ENCODE results near the gene TEX35.

TEX35 gene

DNA sequence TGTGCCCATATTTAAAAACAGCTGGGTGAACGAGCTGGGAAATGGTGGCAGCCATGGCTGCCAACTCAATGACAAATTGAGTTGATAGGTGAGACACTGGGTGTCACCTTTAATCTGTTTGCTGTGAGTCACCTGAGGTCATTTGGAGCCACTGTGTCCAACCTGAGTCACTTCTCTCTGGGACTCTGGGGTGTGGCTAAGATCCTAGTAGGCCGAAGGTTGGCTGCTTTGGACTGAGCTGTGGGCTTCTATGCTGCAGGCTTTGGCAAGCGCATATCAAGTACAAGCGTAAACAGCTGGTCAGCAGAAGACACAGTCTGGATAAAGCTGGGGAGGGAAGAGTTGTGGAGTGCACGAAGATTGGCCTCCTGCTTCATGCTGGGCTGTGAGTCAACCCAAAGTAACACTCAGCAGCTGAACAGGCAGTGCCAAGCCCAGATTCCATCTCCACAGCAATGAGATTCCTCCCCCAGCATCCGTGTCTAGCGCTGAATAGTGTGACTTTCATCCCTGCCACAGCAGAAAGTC is 24.0 kb downstream of the TEX35 start:
- Histone ChIP-seq H3K4me1 (ENCODE audit: control insufficient read depth, insufficient read depth, low read length) (peaks cover 51% of the 10 kb centered on the region), H3K9me3 (replicated peaks; ENCODE audit: low read length) (no peaks in the 10 kb centered on the region), H3K36me3 (ENCODE audit: insufficient read depth, low read length) (no peaks in the 10 kb centered on the region), H3K4me2 (ENCODE audit: low read length) (peak overlapping the region; percentile 70), H3K9ac (ENCODE audit: low read depth, low read length) (peak overlapping the region; percentile 52), H3K4me3 (ENCODE audit: low read length) (peak overlapping the region; percentile 40), H3K27me3 (ENCODE audit: control insufficient read depth, insufficient read depth, low read length) (no peaks in the 10 kb centered on the region)

DNA sequence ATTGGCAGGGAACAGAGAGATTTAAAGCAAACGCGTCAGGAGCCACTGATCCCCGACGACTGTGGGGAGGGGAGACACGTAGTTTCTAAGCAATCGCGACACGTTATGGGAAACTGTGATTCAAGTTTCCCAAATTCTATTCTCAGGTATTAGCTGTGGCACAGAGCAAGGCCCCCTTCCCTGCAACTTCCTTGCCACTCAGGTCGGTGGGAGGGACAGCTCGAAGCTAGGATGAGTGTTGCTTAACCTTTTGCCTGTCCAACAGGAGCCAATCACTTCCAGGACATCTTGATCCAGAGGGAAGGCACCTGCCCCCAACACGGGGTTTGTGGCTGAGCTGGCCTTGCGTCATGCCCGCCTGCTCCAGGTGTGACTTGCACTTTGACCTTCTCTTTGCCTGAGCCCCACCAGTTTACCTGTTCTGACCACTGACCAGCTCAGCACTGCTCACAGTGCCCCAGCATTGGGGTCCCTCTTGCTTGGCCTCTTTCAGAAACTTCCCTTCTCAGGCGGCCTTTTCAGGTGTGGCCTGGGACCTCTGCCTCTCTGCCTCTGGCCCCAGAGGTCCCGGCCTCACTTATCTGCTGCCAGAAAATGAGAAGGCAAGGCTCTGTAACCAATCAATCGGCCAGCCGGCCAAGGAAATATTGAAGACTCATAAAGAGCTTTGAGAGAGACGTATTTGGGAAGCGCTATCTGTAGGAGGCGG is 24.6 kb downstream of the TEX35 start:
- H3K4me2 ChIP-seq (ENCODE audit: low read length) = peak overlapping the region; percentile 70
- peak overlapping the region; percentile 52 for H3K9ac ChIP-seq (ENCODE audit: low read depth, low read length)
- H3K36me3 ChIP-seq (ENCODE audit: insufficient read depth, low read length) = no peaks in the 10 kb centered on the region
- no peaks in the 10 kb centered on the region for H3K9me3 ChIP-seq (replicated peaks; ENCODE audit: low read length)
- H3K27me3 ChIP-seq (ENCODE audit: control insufficient read depth, insufficient read depth, low read length) = no peaks in the 10 kb centered on the region
- peaks cover 53% of the 10 kb centered on the region for H3K4me1 ChIP-seq (ENCODE audit: control insufficient read depth, insufficient read depth, low read length)
- H3K4me3 ChIP-seq (ENCODE audit: low read length) = peak overlapping the region; percentile 40

DNA sequence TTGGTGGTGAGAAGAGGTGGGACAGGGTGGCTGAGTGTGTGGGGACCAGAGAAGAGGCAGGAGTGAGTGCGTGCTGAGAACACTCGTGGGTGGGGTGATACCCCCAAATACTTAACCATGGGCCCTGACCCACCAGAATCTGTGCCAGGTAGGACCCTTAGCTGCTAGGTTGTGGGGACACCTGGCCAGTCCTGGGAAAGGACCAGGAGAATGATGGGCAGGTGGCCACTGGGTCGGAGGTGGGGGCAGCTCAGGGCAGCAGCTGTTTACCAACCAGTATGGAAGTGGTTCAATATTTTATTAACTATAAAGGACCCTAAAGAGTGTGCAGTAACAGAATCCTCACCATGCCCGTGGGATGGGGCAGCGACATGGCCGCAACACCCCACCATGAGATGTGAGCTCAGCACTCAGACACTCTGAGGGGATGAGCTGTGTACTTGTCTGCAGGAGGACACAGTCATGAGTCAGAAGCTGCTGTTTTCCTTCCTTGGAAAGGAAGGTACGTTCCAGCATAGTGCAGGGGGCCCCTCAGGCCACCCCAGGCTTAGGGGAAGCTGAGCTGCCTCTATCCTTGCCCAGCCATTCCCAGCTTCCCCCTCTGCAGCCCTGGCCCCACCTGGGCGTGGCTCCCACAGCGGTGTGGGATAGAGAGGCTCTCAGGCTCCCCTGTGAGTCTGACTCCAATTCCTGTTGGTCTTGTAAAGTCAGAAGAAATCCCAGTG is 25.4 kb downstream of the TEX35 start:
- Histone ChIP-seq H3K36me3 (ENCODE audit: insufficient read depth, low read length) (no peaks in the 10 kb centered on the region), H3K9ac (ENCODE audit: low read depth, low read length) (peak overlapping the region; percentile 9), H3K27me3 (ENCODE audit: control insufficient read depth, insufficient read depth, low read length) (no peaks in the 10 kb centered on the region), H3K4me3 (ENCODE audit: low read length) (peak overlapping the region; percentile 23), H3K4me2 (ENCODE audit: low read length) (peak overlapping the region; percentile 41), H3K9me3 (replicated peaks; ENCODE audit: low read length) (no peaks in the 10 kb centered on the region), H3K4me1 (ENCODE audit: control insufficient read depth, insufficient read depth, low read length) (peaks cover 54% of the 10 kb centered on the region)

DNA sequence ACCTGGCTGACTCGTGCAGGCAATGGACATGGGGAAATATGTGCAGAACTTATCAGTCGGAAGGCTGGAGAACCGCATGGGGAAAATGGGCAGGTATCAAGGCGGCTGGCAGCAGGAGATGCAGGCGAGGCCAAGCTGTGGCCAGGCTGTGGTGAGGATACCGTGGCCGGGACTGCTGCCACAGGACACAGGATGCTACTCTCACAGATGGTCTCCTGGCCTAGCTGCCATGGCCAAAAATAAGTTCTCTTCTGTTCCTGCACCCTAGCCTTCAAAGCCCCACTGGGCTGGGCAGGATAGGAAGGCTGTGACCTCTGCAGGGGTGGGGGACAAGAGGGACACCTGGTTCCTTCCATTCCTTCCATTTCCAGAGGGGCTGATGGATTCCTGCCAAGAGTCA is 26.4 kb downstream of the TEX35 start:
- H3K4me1 ChIP-seq (ENCODE audit: control insufficient read depth, insufficient read depth, low read length) = peaks cover 59% of the 10 kb centered on the region
- H3K4me2 ChIP-seq (ENCODE audit: low read length) = no peak overlapping the region
- no peaks in the 10 kb centered on the region for H3K27me3 ChIP-seq (ENCODE audit: control insufficient read depth, insufficient read depth, low read length)
- no peaks in the 10 kb centered on the region for H3K36me3 ChIP-seq (ENCODE audit: insufficient read depth, low read length)
- no peak overlapping the region for H3K4me3 ChIP-seq (ENCODE audit: low read length)
- no peak overlapping the region for H3K9ac ChIP-seq (ENCODE audit: low read depth, low read length)
- no peaks in the 10 kb centered on the region for H3K9me3 ChIP-seq (replicated peaks; ENCODE audit: low read length)

DNA sequence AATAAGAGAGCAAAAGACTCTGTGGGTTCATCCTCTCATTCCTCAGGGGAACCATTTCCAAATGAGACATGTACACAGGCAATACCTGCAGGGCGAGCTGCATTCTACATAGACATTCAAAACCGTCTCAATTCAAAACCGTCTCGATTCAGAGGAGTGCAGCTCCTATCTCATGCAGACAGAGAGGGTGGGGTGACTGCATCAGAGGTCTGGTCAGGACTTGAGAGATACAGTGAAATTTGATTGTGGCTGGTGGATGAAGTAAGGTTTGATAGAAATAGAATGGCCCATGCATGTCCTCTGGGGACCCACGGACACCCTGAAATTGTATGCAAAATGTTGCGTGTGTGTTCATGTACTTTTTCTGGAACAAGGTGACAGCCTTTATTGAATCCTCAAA is 27.3 kb downstream of the TEX35 start:
- Histone ChIP-seq H3K4me1 (ENCODE audit: control insufficient read depth, insufficient read depth, low read length) (peaks cover 59% of the 10 kb centered on the region), H3K4me3 (ENCODE audit: low read length) (no peak overlapping the region), H3K9me3 (replicated peaks; ENCODE audit: low read length) (no peaks in the 10 kb centered on the region), H3K4me2 (ENCODE audit: low read length) (peak overlapping the region; percentile 35), H3K27me3 (ENCODE audit: control insufficient read depth, insufficient read depth, low read length) (no peaks in the 10 kb centered on the region), H3K36me3 (ENCODE audit: insufficient read depth, low read length) (no peaks in the 10 kb centered on the region), H3K9ac (ENCODE audit: low read depth, low read length) (no peak overlapping the region)

DNA sequence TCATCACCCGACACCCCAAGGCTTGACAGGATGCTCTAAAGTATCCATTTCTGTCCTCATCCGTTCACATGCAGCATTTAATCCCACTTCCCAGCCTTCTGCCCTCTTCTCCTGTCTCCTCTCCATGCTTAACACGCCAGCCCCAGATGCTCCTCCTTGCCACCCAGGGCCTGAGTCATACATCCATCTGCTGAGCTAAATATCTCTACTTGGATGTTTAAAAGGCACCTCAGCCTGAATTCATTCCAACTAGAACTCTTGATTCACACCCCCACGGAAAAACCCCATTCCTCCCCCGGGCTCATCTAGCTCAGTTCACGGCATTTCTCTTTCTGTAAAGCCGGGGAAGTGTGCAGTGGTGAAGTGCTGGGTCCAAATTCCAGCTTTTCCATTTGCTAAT is 27.7 kb downstream of the TEX35 start:
- Histone ChIP-seq H3K4me1 (ENCODE audit: control insufficient read depth, insufficient read depth, low read length) (peaks cover 59% of the 10 kb centered on the region), H3K4me3 (ENCODE audit: low read length) (peak overlapping the region; percentile 23)

DNA sequence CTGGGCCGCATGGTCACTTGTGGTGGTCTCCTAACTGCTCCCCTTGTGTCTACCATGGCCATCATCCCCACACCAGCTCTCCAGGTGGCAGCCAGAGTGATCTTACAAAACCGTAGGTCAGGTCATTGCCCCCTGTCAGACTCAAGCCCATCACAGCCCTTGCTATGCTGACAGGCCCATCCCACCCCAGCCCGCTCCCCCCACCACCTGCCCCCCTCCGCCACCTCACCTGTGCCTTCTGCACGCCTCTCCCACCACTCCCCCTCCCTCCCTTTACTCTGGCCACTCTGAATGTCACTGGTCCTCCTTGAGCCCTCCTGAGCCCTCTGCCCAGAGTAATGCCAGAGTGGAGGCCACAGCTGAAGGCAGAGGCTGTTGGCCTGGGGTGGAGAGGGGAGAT is 28.5 kb downstream of the TEX35 start:
- Histone ChIP-seq H3K27me3 (ENCODE audit: control insufficient read depth, insufficient read depth, low read length) (no peaks in the 10 kb centered on the region), H3K4me1 (ENCODE audit: control insufficient read depth, insufficient read depth, low read length) (peaks cover 57% of the 10 kb centered on the region), H3K36me3 (ENCODE audit: insufficient read depth, low read length) (no peaks in the 10 kb centered on the region), H3K4me2 (ENCODE audit: low read length) (no peak overlapping the region), H3K9me3 (replicated peaks; ENCODE audit: low read length) (no peaks in the 10 kb centered on the region), H3K4me3 (ENCODE audit: low read length) (no peak overlapping the region), H3K9ac (ENCODE audit: low read depth, low read length) (no peak overlapping the region)

More for the DNA sequence above, 27.7 kb downstream of the TEX35 start:
- Histone ChIP-seq H3K36me3 (ENCODE audit: insufficient read depth, low read length) (no peaks in the 10 kb centered on the region), H3K4me2 (ENCODE audit: low read length) (peak overlapping the region; percentile 47), H3K27me3 (ENCODE audit: control insufficient read depth, insufficient read depth, low read length) (no peaks in the 10 kb centered on the region), H3K9ac (ENCODE audit: low read depth, low read length) (no peak overlapping the region), H3K9me3 (replicated peaks; ENCODE audit: low read length) (no peaks in the 10 kb centered on the region)

DNA sequence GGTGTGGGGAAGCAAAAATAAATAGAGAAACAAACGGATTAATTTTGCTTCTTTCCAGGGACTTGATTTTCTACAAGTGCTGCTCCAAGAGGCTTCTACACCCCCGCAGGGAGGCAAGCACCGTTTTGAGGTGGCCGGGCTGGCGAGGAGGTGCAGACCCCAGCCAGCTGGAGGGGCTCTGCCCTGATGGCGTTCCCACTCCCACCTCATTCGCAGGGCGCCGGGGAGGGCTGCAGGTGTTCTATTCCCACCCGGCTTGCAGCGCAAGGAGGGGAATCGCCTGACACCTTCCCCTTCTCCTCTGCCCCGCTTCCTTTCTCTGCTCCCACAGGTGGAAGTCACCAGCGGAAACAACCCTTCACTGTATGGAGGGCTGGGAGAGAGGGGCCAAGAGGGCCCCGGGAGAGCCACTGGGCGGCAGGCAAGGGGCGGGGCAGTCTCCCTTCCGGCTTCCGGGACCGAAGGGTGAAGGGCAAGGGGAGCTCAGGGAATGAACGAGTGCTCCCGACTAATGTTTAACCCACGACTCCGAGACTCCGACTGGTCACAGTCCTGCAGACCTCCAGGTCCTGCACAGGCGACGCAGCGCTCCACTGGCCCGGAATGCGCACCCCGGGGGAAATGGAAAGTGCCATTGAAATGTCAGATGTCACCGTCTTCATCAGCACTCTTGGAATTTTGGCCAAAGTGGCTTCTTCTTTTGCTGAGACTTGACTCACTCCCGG is 29.1 kb downstream of the TEX35 start:
- Histone ChIP-seq H3K4me3 (ENCODE audit: low read length) (peak overlapping the region; percentile 76), H3K4me2 (ENCODE audit: low read length) (peak overlapping the region; percentile 98), H3K27me3 (ENCODE audit: control insufficient read depth, insufficient read depth, low read length) (no peaks in the 10 kb centered on the region), H3K36me3 (ENCODE audit: insufficient read depth, low read length) (no peaks in the 10 kb centered on the region), H3K9me3 (replicated peaks; ENCODE audit: low read length) (no peaks in the 10 kb centered on the region), H3K4me1 (ENCODE audit: control insufficient read depth, insufficient read depth, low read length) (peaks cover 52% of the 10 kb centered on the region), H3K9ac (ENCODE audit: low read depth, low read length) (peak overlapping the region; percentile 83)

DNA sequence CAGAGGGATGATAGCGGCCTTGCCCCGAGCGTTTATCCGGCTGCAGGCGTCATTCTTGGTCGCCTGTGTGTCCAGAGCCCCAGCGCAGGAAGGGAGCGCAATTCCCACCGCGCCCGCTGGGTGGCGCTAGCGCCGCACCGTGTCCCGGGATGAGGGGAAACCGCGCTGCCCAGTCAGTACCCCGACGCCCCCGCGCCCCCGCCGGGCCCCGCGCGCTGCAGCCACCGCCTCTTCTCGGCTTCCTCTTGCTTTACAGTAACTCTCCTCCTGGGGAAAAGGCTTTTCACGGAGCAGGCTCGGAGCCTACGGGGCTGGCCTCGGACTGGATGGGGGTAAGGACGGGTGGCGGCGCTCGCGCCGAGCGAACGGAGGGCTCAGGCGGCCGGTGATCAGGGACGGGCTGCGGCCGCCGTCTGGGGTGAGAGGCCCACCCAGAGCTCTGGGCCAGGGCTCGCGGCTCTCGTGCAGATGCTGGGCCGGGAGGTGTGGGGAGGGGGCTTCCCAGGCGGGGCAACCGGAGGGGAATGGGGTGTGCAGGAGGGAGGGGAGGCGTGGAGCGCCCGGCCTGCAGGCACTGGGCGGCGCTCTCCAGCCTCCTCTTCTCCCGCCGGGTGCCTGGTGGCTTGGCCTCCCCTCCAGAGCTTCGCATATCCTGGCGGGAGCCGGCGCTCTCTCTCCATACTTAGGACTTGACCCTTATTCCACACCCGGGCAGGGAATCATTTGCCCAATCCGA is 29.8 kb downstream of the TEX35 start:
- Histone ChIP-seq H3K4me2 (ENCODE audit: low read length) (peak overlapping the region; percentile 98), H3K4me3 (ENCODE audit: low read length) (peak overlapping the region; percentile 76), H3K9ac (ENCODE audit: low read depth, low read length) (peak overlapping the region; percentile 83), H3K4me1 (ENCODE audit: control insufficient read depth, insufficient read depth, low read length) (peaks cover 46% of the 10 kb centered on the region), H3K27me3 (ENCODE audit: control insufficient read depth, insufficient read depth, low read length) (no peaks in the 10 kb centered on the region), H3K9me3 (replicated peaks; ENCODE audit: low read length) (no peaks in the 10 kb centered on the region), H3K36me3 (ENCODE audit: insufficient read depth, low read length) (peaks cover 2% of the 10 kb centered on the region)

DNA sequence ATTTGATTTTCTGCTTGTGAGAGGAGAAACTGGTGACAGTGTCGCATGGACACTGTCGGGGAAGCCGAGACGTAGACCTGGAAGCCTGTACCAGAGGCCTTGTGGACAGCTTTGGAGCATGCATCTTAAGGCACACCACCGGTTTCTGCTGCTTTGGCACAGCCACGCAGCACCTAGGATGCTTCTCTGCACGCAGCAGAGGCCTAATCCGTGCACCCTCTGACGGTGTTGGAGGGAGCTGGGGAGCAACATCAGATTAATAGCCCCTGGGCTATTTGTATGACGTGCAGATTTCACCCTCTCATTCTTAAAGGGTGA is 30.3 kb downstream of the TEX35 start:
- Histone ChIP-seq H3K27me3 (ENCODE audit: control insufficient read depth, insufficient read depth, low read length) (no peaks in the 10 kb centered on the region), H3K4me1 (ENCODE audit: control insufficient read depth, insufficient read depth, low read length) (peaks cover 40% of the 10 kb centered on the region), H3K4me3 (ENCODE audit: low read length) (peak overlapping the region; percentile 76), H3K9me3 (replicated peaks; ENCODE audit: low read length) (no peaks in the 10 kb centered on the region), H3K4me2 (ENCODE audit: low read length) (peak overlapping the region; percentile 98), H3K36me3 (ENCODE audit: insufficient read depth, low read length) (peaks cover 8% of the 10 kb centered on the region), H3K9ac (ENCODE audit: low read depth, low read length) (peak overlapping the region; percentile 83)

DNA sequence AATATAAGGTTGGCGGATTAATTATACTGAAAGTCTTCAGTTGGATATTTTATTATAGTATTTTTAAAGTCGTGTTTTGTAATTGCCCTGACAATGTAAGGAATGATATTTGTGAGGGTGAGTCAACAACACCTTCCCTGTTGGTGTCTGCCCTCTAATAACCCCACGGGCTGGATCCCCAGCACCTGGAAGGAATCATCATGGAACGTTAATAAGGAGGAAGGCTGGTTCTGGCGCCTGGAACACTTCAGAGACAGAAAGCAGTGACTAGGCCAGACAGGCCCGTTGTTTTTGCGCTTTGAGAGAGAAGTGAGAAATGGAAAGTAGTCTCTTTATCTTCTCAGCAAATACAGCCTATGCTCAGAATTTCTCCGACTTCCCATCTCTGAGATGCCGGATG is 31.6 kb downstream of the TEX35 start:
- H3K4me2 ChIP-seq (ENCODE audit: low read length) = no peak overlapping the region
- H3K36me3 ChIP-seq (ENCODE audit: insufficient read depth, low read length) = peaks cover 10% of the 10 kb centered on the region
- no peak overlapping the region for H3K4me3 ChIP-seq (ENCODE audit: low read length)
- H3K9me3 ChIP-seq (replicated peaks; ENCODE audit: low read length) = no peaks in the 10 kb centered on the region
- H3K9ac ChIP-seq (ENCODE audit: low read depth, low read length) = no peak overlapping the region
- H3K27me3 ChIP-seq (ENCODE audit: control insufficient read depth, insufficient read depth, low read length) = no peaks in the 10 kb centered on the region
- peaks cover 28% of the 10 kb centered on the region for H3K4me1 ChIP-seq (ENCODE audit: control insufficient read depth, insufficient read depth, low read length)

Data from skeletal muscle satellite cell (primary cell).